Measurements from ENCODE around the gene CUEDC1.
"Not testable (repeated sequence)": the region's sequence is repeated elsewhere in the genome, so short reads cannot be mapped to it uniquely, and the experiment has no call there.

The CUEDC1 gene

DNA sequence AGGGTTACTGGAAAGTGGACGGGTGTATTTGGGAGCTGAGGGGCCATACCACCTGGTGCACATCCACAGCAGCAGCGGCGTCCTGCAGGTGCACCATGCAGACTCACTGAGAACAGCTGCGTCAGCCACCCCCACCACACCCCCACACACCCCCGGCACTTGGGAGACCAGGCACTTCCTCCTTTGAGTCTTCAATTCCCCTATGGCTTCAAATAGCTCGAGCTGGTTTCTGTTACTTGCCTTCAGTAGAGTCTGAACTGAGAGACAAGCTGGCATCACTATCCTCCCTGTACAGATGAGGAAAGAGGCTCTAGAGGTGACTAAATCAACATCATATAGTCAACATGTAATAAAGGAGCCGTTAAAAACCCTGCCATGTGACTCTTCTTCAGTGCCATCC lies 15.4 kb downstream of the CUEDC1 start:
- peak; percentile 23 for ATAC-seq
- Mint-ChIP-seq H3K27ac (no peak overlapping the region), H3K27me3 (peaks cover 30% of the 10 kb centered on the region), H3K4me3 (no peak overlapping the region), H3K4me1 (peaks cover 27% of the 10 kb centered on the region), H3K9me3 (no peaks in the 10 kb centered on the region)
- no peak for DNase-seq

DNA sequence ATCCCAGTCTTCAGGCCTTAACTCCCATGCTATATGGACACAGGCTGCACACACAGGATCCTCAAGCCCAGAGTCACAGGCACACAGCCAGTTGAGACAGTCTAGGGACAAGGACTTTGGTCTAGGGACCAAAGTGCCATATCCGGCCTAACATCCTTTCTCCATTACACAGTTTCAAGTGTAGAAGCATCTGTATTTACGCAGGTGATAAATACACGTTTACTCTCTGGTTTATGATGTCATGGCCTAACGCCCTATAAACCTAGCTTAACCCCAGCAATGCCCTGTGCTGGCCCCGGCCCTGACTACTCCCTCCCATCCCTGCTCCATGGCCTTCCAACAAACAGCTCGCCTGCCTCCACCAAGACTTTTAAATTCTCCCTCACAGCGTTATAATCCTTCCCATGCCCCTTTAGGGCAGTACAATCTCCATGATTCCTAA lies 17.1 kb downstream of the CUEDC1 start:
- Mint-ChIP-seq H3K27me3 (peaks cover 30% of the 10 kb centered on the region), H3K9me3 (no peaks in the 10 kb centered on the region), H3K27ac (no peak overlapping the region), H3K4me1 (peaks cover 27% of the 10 kb centered on the region), H3K4me3 (no peak overlapping the region)
- DNase-seq: no peak
- ATAC-seq: no peak

DNA sequence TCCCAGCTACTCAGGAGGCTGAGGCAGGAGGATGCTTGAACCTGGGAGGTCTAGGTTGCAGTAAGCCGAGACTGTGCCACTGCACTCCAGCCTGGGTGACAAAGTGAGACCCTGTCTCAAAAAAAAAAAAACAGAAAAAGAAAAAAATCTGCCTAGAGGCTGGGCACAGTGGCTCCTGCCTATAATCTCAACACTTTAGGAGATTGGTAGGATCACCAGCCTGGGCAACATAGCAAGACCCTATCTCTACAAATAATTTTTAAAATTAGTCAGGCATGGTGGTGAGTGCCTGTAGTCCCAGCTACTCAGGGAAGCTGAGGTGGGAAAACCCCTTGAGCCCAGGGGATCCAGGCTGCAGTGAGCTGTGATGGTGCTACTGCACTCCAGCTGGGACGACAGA lies 17.7 kb downstream of the CUEDC1 start:
- Mint-ChIP-seq H3K27me3 (peaks cover 30% of the 10 kb centered on the region), H3K27ac (no peak overlapping the region), H3K4me1 (peaks cover 27% of the 10 kb centered on the region), H3K4me3 (no peak overlapping the region), H3K9me3 (no peaks in the 10 kb centered on the region)
- DNase-seq (no peak), ATAC-seq (no peak)

DNA sequence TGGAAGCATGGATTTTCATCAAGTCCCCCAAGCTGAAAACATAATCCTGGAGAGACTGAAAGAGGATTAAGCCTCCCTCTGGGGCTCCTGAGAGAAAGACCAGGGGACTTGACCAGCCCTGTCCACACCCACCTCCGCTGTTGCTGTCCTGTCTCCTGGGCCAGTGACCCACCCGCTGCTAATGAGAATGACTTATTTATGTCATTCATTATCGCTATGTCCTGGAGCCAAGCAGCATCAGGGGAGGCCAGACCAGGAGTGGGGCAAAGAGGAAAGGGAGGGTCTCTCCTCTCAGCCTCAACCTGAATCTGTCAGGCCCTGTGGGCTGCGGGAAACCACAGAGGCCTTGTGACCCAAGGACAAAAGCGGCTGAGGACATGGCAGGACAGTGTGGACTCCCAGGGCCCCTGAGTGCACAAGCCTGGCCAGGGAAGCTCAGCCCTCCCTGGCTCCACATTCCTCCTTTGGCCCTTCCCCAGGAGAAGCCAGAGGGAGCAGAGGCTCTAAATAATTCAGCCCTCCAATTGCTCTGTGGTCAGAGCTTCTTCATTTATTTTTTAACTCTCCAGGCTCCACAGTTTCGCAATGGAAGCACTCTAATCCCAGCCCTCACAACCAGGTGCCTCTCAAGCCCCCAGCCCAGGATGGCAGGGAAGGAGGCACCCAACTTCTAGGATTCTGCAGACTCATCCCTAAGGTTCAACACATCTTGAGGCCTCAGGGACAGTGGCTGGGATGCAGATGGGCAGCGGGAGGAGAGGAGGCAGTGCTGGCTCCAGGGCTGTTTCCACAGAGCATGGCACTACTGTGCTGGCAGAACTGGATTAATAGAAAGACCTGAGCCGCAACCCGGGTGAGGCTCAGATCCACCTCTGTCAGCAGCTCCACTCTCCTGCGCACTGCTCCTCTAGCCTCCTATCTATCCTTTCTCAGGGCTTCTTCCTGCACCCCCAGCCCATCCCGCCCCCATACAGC lies 19.1 kb downstream of the CUEDC1 start:
- ATAC-seq (no peak), DNase-seq (no peak)
- Mint-ChIP-seq H3K27me3 (peaks cover 22% of the 10 kb centered on the region), H3K4me1 (peaks cover 18% of the 10 kb centered on the region), H3K4me3 (no peak overlapping the region), H3K27ac (peak overlapping the region in 1 of 2 donors; percentile 74), H3K9me3 (no peaks in the 10 kb centered on the region)

DNA sequence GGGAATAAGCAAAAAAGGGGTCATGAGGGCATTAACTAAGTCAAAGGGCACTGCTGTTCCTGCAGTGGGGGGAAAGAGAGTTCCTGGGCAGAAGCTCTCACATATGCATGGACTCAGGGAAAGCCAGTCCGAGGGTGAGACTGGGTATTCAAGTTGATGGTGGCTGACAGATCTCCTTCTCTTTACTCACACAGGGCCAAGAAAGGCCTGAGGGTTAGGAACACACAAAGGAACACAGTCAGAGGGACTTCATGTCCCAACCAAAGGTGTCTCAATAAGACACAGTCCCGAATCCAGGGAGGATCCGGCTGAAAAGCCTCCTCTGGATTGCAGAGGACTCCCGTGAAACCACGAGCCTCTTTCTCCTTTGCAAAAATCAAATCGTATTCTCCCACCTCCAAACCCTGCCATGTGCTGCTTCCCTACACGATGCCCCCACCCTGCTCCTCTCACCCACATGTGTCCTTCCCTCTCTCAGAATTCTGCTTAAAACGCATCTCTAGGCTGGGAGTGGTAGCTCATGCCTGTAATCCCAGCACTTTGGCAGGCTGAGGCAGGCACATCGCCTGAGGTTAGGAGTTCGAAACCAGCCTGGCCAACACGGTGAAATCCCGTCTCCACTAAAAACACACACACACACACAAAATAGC lies 23.6 kb downstream of the CUEDC1 start:
- DNase-seq: no peak
- H3K27me3 Mint-ChIP-seq: peaks cover 28% of the 10 kb centered on the region
- H3K9me3 Mint-ChIP-seq: no peaks in the 10 kb centered on the region
- no peak overlapping the region for H3K27ac Mint-ChIP-seq
- ATAC-seq: no peak
- H3K4me1 Mint-ChIP-seq: no peaks in the 10 kb centered on the region
- H3K4me3 Mint-ChIP-seq: no peak overlapping the region

DNA sequence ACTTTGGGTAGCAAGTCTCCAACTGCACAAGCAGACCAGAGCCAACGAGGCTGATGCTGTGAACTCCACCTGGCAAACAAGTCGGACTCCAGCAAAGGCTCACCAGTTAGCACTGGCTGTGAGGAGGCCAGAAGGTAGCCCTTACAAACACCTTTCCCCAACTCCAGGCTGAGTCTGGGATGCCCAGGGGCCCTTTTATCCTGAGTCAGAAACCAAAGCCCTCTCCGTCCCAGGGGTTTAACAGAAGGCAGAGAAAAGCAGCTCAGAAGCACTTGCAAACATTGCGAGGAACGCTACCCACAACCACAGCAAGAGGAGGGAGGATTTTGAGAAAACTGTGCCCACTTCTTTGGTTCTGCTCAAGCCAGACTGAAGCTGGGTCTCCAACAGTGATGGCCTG lies 25.0 kb downstream of the CUEDC1 start:
- Mint-ChIP-seq H3K4me1 (peaks cover 2% of the 10 kb centered on the region), H3K27ac (no peak overlapping the region), H3K9me3 (no peaks in the 10 kb centered on the region), H3K4me3 (no peak overlapping the region), H3K27me3 (peaks cover 42% of the 10 kb centered on the region)
- DNase-seq (no peak), ATAC-seq (no peak)

DNA sequence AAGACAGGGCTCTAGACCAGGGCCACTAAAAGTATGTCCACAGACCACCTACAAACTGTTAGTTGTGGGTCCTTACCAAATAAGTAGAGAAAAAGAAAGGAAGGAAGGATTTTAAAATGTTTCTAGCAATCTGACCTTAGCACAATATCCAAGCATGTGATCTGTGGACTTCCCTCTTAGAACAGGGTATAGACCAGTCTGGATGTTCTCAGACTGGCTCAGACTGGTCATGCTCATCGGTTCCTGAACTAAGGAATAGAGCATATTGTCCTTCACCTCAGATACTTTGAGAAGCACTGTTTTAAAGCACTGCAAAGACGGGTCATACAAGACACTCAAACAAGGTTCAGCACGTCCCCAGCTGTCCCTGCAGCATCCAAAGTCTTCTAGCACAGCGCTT lies 25.8 kb downstream of the CUEDC1 start:
- DNase-seq: no peak
- no peak for ATAC-seq
- no peak overlapping the region for H3K27ac Mint-ChIP-seq
- H3K27me3 Mint-ChIP-seq: peaks cover 50% of the 10 kb centered on the region
- H3K4me3 Mint-ChIP-seq: no peak overlapping the region
- H3K4me1 Mint-ChIP-seq: peaks cover 10% of the 10 kb centered on the region
- no peaks in the 10 kb centered on the region for H3K9me3 Mint-ChIP-seq

DNA sequence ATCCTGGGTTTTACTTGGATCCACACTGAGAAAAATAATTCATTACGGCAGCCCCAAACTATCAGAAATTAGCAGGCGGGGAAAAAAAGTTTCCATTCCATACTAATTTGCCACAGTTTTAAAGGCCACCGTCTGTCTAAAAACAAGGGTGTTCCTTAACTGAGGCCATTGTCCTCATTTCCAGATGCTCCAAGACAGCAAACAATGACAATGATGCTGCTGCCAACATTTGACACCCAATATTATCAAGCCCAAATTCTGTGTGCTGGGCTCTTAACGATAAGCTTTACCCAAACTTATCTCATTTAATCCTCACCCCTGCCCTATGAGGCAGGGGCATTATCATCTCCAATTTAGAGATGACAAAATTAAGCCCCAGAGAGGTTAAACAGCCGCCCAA lies 26.3 kb downstream of the CUEDC1 start:
- peaks cover 10% of the 10 kb centered on the region for H3K4me1 Mint-ChIP-seq
- H3K4me3 Mint-ChIP-seq: no peak overlapping the region
- H3K27me3 Mint-ChIP-seq: peaks cover 53% of the 10 kb centered on the region
- no peak overlapping the region for H3K27ac Mint-ChIP-seq
- ATAC-seq: no peak
- no peak for DNase-seq
- H3K9me3 Mint-ChIP-seq: no peaks in the 10 kb centered on the region

DNA sequence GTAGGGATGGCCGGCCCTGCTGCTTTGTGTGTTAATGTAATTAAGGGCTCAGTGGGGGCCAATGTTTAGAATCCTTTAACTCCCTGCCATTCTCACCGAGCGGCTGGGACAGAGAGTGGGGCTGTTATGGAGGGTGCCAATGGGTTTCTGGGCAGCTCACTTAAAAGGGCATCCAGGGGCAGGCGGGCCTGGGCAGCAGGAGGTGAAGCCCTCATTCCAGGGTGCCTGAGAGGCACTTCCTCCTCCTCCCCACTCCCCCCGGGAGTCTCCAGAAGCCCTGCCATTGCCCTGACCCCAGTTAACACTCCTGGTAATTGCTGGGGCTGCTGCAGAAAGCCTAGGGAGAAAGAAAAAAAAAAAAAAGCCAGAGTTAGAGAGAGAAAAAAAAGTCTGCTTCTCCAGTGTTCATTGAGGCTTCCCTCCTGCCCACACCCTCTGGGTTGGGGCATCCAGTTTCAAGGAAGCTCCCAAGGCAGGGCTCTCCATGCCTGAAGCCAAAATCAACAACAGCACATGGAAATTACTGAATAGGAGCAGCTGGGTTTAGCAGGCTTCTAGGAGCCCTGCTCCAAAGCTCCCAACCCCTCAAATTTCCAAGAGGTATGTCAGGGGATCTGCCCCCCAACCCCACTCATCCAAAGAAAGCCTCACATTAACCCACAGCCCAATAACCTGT lies 28.0 kb downstream of the CUEDC1 start:
- no peak for ATAC-seq
- Mint-ChIP-seq H3K27ac (no peak overlapping the region), H3K9me3 (no peaks in the 10 kb centered on the region), H3K4me3 (no peak overlapping the region), H3K4me1 (peaks cover 10% of the 10 kb centered on the region), H3K27me3 (peaks cover 56% of the 10 kb centered on the region)
- no peak for DNase-seq

DNA sequence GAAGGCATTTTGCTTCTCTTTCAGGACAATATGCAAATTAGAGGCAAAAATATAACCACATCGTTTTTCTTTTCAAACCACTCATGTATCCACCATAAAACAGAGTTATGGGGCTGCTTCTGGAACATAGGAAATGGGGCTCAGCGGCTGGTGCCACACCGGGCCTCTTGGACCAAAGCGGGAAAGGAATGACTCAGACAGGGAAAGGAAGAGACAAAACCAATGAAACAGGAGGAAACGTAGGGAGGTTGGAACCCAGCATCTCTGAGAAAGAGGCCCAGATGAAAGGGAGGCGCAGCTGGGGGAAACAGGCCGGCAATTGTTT lies 28.5 kb downstream of the CUEDC1 start:
- DNase-seq (no peak), ATAC-seq (no peak)
- H3K4me3 Mint-ChIP-seq: no peak overlapping the region
- no peaks in the 10 kb centered on the region for H3K9me3 Mint-ChIP-seq
- peaks cover 10% of the 10 kb centered on the region for H3K4me1 Mint-ChIP-seq
- H3K27ac Mint-ChIP-seq: no peak overlapping the region
- peaks cover 61% of the 10 kb centered on the region for H3K27me3 Mint-ChIP-seq

DNA sequence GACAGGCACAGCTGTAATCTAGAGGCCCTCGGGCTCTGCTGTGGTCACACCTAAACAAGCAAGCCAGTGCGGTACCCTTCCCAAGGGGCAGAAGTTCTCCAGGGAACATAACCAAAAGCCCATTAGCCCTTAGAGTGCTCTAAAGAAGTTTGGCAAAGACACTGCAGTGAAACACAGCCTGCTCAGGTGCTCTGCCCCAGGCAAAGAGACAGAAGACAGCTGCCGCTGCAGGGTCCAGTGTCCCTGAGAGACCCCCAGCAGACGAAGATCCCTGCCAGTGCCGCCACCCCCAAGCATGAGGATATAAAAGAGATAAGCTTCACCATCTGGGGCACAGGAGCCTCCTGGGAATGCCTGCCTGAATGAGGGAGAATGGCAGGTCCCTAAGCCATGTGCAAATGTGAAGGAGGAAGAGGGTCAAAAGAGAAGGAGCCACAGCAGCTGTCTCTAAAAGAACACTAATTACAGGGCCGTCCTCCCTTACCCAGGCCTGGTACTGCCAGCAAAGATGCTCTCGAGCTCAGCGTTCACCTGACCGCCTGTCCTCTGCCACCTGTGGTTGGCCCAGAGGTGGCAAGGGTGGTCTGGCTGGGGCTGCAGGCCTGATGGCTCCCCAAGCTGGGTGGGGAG lies 29.7 kb downstream of the CUEDC1 start:
- ATAC-seq: no peak
- peaks cover 10% of the 10 kb centered on the region for H3K4me1 Mint-ChIP-seq
- no peaks in the 10 kb centered on the region for H3K9me3 Mint-ChIP-seq
- no peak overlapping the region for H3K4me3 Mint-ChIP-seq
- H3K27me3 Mint-ChIP-seq: peaks cover 69% of the 10 kb centered on the region
- no peak for DNase-seq
- no peak overlapping the region for H3K27ac Mint-ChIP-seq

DNA sequence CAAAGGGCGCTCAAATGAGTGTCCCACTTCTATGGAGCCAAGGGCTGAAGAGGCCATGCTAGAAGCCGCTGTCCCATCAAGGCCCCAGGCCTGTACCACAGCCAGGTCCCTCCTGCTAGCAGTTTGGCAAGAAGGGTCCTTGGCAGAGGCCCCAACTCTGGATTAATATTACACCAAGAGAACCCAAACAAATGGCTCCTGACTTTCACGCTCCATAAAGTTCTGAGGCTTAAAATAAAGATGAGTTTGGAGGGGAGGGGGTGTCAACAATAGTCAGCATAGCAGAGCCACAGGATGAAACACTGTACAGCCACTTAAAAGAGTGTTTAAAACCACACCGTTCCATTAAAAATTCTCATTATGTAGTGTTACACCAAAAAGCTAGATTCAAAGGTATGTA lies 30.5 kb downstream of the CUEDC1 start:
- no peak for ATAC-seq
- Mint-ChIP-seq H3K4me3 (no peak overlapping the region), H3K9me3 (no peaks in the 10 kb centered on the region), H3K4me1 (peaks cover 10% of the 10 kb centered on the region), H3K27ac (no peak overlapping the region), H3K27me3 (peaks cover 61% of the 10 kb centered on the region)
- no peak for DNase-seq

DNA sequence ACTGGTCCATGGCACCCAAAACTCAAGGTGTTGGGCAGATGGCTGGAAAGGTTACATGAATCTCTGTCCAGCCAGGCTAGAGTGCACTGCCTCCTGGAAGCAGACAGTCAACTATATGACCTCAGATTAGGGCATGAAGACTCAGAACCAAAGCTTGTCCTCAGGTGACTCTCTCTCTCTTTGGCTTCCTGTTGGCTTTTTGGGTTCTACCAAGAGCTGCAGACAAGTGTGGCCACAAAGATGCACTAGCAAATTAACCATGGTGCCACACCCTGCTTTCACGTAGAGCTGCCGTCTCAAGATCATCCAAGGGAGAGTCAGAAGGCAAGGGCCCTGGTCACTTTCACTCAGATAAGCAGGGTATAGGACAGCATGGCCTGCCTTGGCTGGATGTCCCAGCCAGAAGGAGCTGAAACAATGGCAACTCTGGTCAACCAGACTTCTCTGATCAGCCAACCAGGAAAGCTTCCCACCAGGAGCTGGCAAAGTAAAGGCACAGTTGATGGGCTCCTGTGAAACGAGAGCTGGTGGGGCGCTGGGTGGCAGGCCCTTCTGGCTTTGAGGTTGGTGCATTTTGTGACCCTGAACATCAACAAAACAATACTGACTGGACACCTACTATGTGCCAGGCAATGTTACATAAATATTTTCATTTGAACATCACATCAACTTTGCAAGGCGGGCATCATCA lies 31.9 kb downstream of the CUEDC1 start:
- H3K9me3 Mint-ChIP-seq: no peaks in the 10 kb centered on the region
- peaks cover 10% of the 10 kb centered on the region for H3K4me1 Mint-ChIP-seq
- DNase-seq: no peak
- no peak overlapping the region for H3K27ac Mint-ChIP-seq
- ATAC-seq: no peak
- no peak overlapping the region for H3K4me3 Mint-ChIP-seq
- H3K27me3 Mint-ChIP-seq: peaks cover 55% of the 10 kb centered on the region

DNA sequence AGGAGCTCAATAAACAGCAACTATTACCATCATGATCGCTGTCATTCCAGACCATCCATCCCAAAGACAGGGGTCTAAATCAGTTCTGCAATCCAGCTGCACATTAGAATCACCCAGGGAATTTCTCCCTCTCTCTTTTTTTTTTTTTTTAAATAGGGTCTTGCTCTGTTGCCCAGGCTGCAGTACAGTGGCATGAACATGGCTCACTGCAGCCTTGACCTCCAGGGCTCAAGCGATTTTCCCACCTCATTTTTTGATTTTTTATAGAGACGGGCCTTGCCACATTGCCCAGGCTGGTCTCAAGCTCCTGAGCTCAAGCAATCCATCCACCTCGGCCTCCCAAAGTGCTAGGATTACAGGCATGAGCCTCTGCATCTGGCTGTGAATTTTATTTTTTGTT lies 32.5 kb downstream of the CUEDC1 start:
- H3K4me3 Mint-ChIP-seq, DNase-seq, H3K9me3 Mint-ChIP-seq, ATAC-seq, H3K27ac Mint-ChIP-seq: not testable (repeated sequence)
- Mint-ChIP-seq H3K4me1 (peaks cover 10% of the 10 kb centered on the region), H3K27me3 (peaks cover 53% of the 10 kb centered on the region)
